HTR-8/SVneo (cell line): Measurements from ENCODE around the gene RERE.
"Not testable (repeated sequence)": the region's sequence is repeated elsewhere in the genome, so short reads cannot be mapped to it uniquely, and the experiment has no call there.

Experiments
- DNase-seq: peaks from one replicate; pipeline ENCODE4 v3.0.0; 2011; ENCODE audit warnings: low spot score, mixed read lengths; ENCODE audit not compliant: insufficient read length
- FAIRE-seq: peaks from 2 replicates; lab custom pipeline; 2011; peaks lifted over from hg19 to GRCh38; lab: Jason Lieb, UNC

Gene RERE

GRCh38 chr1:8813016-8813763 lies 4.2 kb downstream of the RERE start:
- FAIRE-seq, result no peak
- no peak for DNase-seq

DNA sequence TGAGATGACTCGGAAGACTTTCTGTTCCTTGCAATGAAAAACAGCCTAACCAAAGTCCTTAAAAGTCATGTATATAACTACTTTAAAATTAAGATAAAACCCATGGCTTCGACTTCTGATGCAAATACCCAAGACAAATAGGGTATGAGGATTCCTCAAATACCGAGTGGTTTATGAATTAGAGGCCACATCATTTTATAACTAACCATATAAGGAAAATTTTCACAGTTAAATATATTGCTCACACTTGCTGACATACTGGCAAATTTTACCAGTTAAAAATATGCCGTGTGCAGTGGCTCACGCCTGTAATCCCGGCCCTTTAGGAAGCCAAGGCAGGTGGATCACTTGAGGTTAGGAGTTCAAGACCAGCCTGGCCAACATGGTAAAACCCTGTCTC lies 5.4 kb downstream of the RERE start:
- FAIRE-seq (no peak), DNase-seq (no peak)

- no peak for DNase-seq
- no peak for FAIRE-seq
Observed at GRCh38 chr1:8810987-8811386, 6.5 kb downstream of the RERE start.

GRCh38 chr1:8809342-8809736 lies 8.1 kb downstream of the RERE start:
- DNase-seq, result no peak
- FAIRE-seq, result no peak

DNA sequence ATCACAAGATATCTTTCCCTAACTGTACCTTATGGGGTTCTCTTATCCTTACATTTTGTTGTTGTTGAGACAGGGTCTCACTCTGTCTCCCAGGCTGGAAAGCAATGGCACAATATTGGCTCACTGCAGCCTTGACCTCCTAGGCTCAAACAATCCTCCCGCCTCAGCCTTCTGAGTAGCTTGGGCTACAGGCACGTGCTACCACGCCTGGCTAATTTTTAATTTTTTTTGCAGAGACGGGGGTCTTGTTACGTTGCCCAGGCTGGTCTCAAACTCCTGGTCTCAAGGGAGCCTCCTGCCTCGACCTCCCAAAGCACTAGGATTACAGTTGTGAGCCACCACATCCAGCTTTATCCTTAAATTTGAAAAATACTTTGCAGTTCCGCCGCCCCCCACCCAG lies 10.4 kb downstream of the RERE start:
- DNase-seq (no peak), FAIRE-seq (no peak)

- DNase-seq (no peak), FAIRE-seq (no peak)
Observed at GRCh38 chr1:8800416-8800815, 17.0 kb downstream of the RERE start.

GRCh38 chr1:8797216-8797615 lies 20.2 kb downstream of the RERE start:
- FAIRE-seq, result no peak
- DNase-seq, result no peak

GRCh38 chr1:8796812-8797211 lies 20.6 kb downstream of the RERE start:
- FAIRE-seq (no peak), DNase-seq (no peak)

GRCh38 chr1:8794605-8795004 lies 22.8 kb downstream of the RERE start:
- no peak for FAIRE-seq
- no peak for DNase-seq

- no peak for FAIRE-seq
- no peak for DNase-seq
Observed at GRCh38 chr1:8791819-8792218, 25.6 kb downstream of the RERE start.

- no peak for DNase-seq
- no peak for FAIRE-seq
Observed at GRCh38 chr1:8790987-8791386, 26.5 kb downstream of the RERE start.

DNA sequence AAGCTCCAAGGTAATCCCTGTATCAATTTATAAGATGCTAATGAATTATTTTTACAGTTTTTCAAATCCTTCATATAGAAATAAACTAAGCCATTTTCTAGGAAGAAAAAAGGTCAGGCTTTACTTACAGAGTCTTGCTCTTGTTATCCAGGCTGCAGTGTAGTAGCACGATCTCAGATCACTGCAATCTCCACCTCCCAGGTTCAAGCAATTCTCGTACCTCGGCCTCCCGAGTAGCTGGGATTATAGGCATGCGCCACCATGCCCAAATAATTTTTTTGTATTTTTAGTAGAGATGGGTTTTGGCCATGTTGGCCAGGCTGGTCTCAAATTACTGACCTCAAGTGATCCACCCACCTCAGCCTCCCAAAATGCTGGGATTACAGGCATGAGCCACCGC lies 27.0 kb downstream of the RERE start:
- FAIRE-seq (no peak), DNase-seq (no peak)

DNA sequence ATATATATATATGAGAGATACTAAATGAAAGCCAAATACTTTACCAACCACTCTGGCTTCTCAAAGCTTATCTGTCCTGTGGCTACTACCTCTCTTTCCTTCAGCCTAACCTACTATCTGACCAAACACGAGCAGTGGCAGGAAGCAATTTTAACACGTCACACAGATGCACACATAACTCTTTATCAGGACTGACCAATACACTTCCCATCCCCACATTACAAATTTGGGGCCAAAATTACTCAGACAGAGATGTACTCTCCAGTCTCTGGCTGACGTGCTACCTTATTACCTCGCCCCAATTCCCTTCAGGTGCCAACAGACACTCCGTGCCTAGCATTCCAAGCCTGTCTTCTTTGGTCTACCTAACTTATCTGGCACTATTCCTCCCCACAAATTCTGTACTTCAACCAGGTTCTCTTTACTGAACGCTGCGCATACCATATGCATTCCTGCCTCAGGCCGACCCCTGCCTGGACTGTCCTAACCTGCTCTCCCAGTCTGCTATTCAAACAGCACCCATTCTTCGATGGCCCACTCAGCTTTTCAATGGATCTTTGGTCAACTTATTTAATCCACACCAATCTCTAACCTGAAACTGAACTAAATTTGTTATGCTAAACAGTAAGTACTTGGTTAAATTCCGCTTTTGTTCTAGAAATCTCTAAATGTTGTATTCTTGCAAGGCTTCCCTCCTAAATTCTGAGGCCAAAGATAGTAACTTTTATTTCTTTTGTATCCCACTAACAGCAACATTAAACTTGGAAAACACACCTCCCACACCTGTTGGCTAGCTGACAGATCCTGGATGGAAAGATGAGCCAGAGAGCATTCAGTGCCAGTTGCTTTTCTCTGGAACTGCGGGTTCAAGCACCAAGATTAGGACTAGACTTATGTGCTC lies 27.9 kb downstream of the RERE start:
- no peak for DNase-seq
- no peak for FAIRE-seq

DNA sequence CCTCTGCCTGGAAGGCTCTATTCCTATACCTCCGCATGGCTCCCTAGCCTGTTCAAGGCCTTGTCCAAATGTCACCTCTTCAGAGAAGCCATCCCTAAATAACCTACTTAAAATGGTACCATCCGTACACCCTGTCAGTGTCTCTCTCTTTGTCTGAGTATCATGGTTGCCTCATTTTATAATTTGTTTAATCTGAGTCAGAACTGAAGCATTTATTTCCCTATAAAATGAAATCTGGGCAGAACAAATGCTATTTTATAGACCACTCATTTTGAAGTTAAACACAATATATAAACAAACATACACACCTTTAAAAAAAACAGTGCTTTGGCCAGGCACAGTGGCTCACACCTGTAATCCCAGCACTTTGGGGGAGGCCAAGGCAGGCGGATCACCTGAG lies 30.2 kb downstream of the RERE start:
- DNase-seq (no peak), FAIRE-seq (no peak)

DNA sequence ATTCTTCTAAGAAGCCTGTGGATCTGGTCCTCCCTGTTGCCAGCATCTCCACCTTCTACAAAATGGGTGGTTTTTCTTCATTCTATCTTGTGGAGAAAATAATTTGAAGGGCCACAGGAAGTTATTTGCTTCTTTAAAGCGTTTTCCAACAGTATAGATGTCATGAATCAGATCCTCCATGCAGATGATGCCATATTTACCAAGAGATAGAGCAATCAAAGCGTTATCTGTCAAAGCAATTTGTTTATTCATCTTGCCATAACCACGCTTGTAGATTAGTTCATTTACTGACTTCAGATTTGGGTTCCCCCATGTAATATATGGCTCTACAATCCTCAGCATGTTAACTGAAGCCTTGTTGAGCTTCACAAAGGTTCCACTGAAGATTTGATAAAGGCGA lies 31.2 kb downstream of the RERE start:
- not testable (repeated sequence) for FAIRE-seq, DNase-seq

DNA sequence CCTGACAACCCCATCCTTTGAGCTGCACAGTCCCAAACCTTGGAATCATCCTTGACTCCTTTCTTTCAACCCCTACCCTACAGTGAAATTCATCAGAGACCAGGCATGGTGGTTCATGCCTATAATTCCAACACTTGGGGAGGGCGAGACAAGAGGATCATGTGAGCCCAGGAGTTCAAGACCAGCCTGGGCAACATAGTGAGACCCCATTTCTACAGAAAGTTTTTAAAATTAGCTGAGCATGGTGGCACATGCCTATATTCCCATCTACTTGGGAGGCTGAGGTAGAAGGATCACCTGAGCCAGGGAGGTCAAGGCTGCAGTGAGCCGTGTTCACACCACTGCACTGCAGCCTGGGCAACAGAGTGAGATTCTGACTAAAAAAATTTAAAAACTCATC lies 34.5 kb downstream of the RERE start:
- DNase-seq, result no peak
- FAIRE-seq, result no peak

DNA sequence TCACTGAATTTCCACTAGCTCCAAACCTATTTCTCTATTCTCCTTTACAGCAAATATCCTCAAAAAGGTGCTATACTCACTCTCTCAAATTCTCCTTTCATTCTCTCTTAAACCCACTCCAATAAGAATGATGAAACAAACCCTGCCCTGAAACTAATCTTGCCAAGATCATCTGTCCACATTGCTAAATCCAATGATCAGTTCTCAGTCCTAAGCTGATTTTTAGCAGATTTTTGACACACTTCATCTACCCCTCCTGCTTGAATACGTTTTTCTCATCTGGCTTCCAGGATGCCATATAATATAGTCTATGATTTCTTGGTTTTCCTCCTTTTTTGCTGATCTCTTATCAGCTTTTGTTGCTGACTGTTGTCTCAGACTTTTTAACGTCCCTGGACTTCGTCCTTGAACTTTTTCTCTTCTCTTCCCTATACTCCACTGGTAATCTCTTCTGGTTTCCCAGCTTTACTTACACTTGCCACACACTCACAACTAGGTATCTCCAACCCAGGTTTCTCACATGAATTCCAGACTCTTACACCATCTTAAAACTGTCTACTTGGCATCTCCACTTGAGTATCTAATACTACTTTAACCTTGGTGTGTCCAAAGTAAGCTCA lies 35.3 kb downstream of the RERE start:
- DNase-seq, result no peak
- FAIRE-seq, result no peak

- FAIRE-seq, result no peak
- DNase-seq, result no peak
Observed at GRCh38 chr1:8780405-8780804, 37.0 kb downstream of the RERE start.

- FAIRE-seq (no peak), DNase-seq (no peak)
Observed at GRCh38 chr1:8777867-8778266, 39.6 kb downstream of the RERE start.

DNA sequence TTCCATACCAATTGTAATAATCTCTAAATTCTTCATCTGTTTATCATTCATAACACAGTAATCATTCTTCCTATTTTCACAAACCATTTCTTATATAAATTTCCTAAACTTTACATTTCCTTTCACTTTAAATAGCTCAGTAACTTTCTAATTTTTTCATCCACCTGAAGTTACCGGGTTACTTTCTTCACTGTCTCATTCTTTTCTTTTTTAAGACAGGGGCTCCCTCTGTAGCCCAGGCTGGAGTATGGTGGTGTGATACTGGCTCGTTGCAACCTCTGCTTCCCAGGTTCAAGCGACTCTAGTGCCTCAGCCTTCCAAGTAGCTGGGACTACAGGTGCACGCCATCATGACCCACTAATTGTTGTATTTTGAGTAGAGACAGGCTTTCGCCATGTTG lies 41.3 kb downstream of the RERE start:
- DNase-seq, result no peak
- FAIRE-seq, result no peak

DNA sequence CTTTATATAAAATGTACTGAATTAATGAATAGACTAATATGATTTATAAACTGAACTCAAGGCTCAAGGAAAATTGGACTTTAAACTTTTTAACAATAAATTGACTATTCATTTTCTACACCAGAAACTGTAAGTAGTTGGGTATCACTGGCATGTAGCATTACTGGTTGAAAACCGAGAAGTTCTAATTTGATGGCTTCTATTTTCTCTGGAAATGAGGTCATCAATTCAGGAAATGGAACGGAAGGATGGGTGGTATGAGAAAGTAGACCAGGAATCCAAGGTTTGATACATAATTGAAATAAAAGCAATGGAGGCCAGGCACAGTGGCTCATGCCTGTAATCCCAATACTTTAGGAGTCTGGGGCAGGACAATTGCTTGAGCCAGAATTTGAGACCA lies 50.4 kb downstream of the RERE start:
- FAIRE-seq (no peak), DNase-seq (no peak)
